HepG2 (cell line): Measurements from ENCODE around the gene PROX1.

Experiments used
- AGO1 ChIP-seq: fragments of 200-400 bp; formaldehyde crosslinking; IDR thresholded peaks from 2 replicates; pipeline ENCODE4 v1.6.1; 2017; ENCODE audit warnings: mild to moderate bottlenecking, low read depth, low read length, moderate library complexity; ENCODE audit not compliant: poor library complexity, severe bottlenecking
- ATF2 ChIP-seq: sonication (generic); formaldehyde crosslinking; IDR thresholded peaks from 2 replicates; pipeline ENCODE4 v1.4.0; 2020; ENCODE audit warnings: missing genetic modification reagents
- CEBPB ChIP-seq: IDR thresholded peaks from 2 replicates; pipeline ENCODE4 v1.6.1; 2011; ENCODE audit warnings: low read depth, low read length, improper control_type of control experiment, borderline replicate concordance
- DMAP1 ChIP-seq: IDR thresholded peaks from 2 replicates; pipeline ENCODE4 v1.6.1; 2016
- NCOA1 ChIP-seq: sonication (generic); formaldehyde crosslinking; IDR thresholded peaks from 2 replicates; pipeline ENCODE4 v1.9.0; 2021; ENCODE audit warnings: missing genetic modification reagents
- PRPF4 ChIP-seq: fragments of 200-400 bp; formaldehyde crosslinking; IDR thresholded peaks from 2 replicates; pipeline ENCODE4 v1.6.1; 2016; ENCODE audit warnings: low read length, low read depth; ENCODE audit not compliant: poor library complexity, severe bottlenecking
- ZKSCAN1 ChIP-seq: fragments of 150-350 bp; IDR thresholded peaks from 2 replicates; pipeline ENCODE4 v1.6.1; 2014; ENCODE audit warnings: low read length
- ZNF83 ChIP-seq: sonication (generic); formaldehyde crosslinking; IDR thresholded peaks from 2 replicates; pipeline ENCODE4 v1.4.0; 2020; ENCODE audit warnings: missing genetic modification reagents, mild to moderate bottlenecking, borderline replicate concordance
- ZSCAN29 ChIP-seq: sonication (generic); formaldehyde crosslinking; conservative IDR thresholded peaks from 2 replicates; pipeline ENCODE4 v1.4.0; 2020; ENCODE audit warnings: mild to moderate bottlenecking, missing genetic modification reagents

GRCh38 chr1:214017191-214017982 lies 29.6 kb downstream of the PROX1 start:
- no peak for TF ChIP-seq ATF2 (CRISPR knock-in tag)
- TF ChIP-seq ZSCAN29: no peak
- TF ChIP-seq PRPF4: no peak
- no peak for TF ChIP-seq NCOA1
- no peak for TF ChIP-seq AGO1
- no peak for TF ChIP-seq ZKSCAN1
- TF ChIP-seq DMAP1 (CRISPR knock-in tag): no peak
- no peak for TF ChIP-seq CEBPB
- TF ChIP-seq ZNF83 (CRISPR knock-in tag): no peak
